ENCODE results near the gene MYH7B. TPM values are rescaled to one million over a fixed set of nuclear protein-coding genes. Genes with fewer than 3 reads are reported as not detected.

The MYH7B gene
- total and polyA plus RNA-seq, 3 donors from 2014 or later: 21.8 to 30.2 (median 24.3) TPM

GRCh38 chr20:34965051-34965450, 9.4 kb downstream of the MYH7B start:
- WGBS, 2 donors: 88 to 93% methylated on average over 5 of the region's 5 CpGs
- no peaks in the 10 kb centered on the region for H3K36me3 ChIP-seq (ENCODE audit: low read depth, missing control alignments)
- no peak overlapping the region for H3K27ac ChIP-seq
- no peaks in the 10 kb centered on the region for H3K9me3 ChIP-seq
- no peaks in the 10 kb centered on the region for H3K27me3 ChIP-seq
- H3K4me1 ChIP-seq: peaks cover 19% of the 10 kb centered on the region
- no peak for DNase-seq
- intact Hi-C loops (cut with DNase I; ENCODE audit: low total_unique reads): no loop called here
- H3K4me3 ChIP-seq: no peak overlapping the region
- TF ChIP-seq CTCF (IDR thresholded peaks at IDR 0.05) (no peak), POLR2A (IDR thresholded peaks at IDR 0.05) (no peak)

GRCh38 chr20:34967421-34967820, 11.8 kb downstream of the MYH7B start:
- Histone ChIP-seq H3K27me3 (no peaks in the 10 kb centered on the region), H3K4me1 (peaks cover 19% of the 10 kb centered on the region), H3K9me3 (no peaks in the 10 kb centered on the region), H3K4me3 (no peak overlapping the region), H3K27ac (no peak overlapping the region), H3K36me3 (ENCODE audit: low read depth, missing control alignments) (no peaks in the 10 kb centered on the region)
- intact Hi-C loops (cut with DNase I; ENCODE audit: low total_unique reads): no loop called here
- no peak for DNase-seq
- TF ChIP-seq CTCF (IDR thresholded peaks at IDR 0.05) (no peak), POLR2A (IDR thresholded peaks at IDR 0.05) (no peak)
- WGBS, 2 donors: 89 to 90% methylated on average over 5 of the region's 5 CpGs

- TF ChIP-seq CTCF (IDR thresholded peaks at IDR 0.05): no peak
- no peak for TF ChIP-seq POLR2A (IDR thresholded peaks at IDR 0.05)
- H3K4me1 ChIP-seq: peaks cover 19% of the 10 kb centered on the region
- 51 to 62% methylated on average over 7 of the region's 7 CpGs for WGBS, 2 donors
- no peaks in the 10 kb centered on the region for H3K36me3 ChIP-seq (ENCODE audit: low read depth, missing control alignments)
- H3K27ac ChIP-seq: no peak overlapping the region
- no peak overlapping the region for H3K4me3 ChIP-seq
- DNase-seq: no peak
- no peaks in the 10 kb centered on the region for H3K9me3 ChIP-seq
- intact Hi-C loops (cut with DNase I; ENCODE audit: low total_unique reads): no loop called here
- H3K27me3 ChIP-seq: no peaks in the 10 kb centered on the region
Observed at GRCh38 chr20:34968042-34968775, 12.5 kb downstream of the MYH7B start.

GRCh38 chr20:34970193-34970840, 14.6 kb downstream of the MYH7B start:
- Histone ChIP-seq H3K4me3 (no peak overlapping the region), H3K4me1 (peaks cover 12% of the 10 kb centered on the region), H3K36me3 (ENCODE audit: low read depth, missing control alignments) (no peaks in the 10 kb centered on the region), H3K27me3 (no peaks in the 10 kb centered on the region), H3K27ac (no peak overlapping the region), H3K9me3 (no peaks in the 10 kb centered on the region)
- intact Hi-C loops (cut with DNase I; ENCODE audit: low total_unique reads): no loop called here
- 77 to 88% methylated on average over 7 of the region's 7 CpGs for WGBS, 2 donors
- DNase-seq: no peak
- TF ChIP-seq CTCF (IDR thresholded peaks at IDR 0.05) (no peak), POLR2A (IDR thresholded peaks at IDR 0.05) (no peak)

All from testis (tissue), 3 donors.